Stimulated activated CD8-positive, alpha-beta memory T cell treated with anti-CD3 and anti-CD28 coated beads, Interleukin-12 subunit alpha, Interleukin-12 subunit beta, amount 100 ng/mL, for 1 hour (primary cell): Measurements from ENCODE around the gene ZNF408.
"Not testable (repeated sequence)": the region's sequence is repeated elsewhere in the genome, so short reads cannot be mapped to it uniquely, and the experiment has no call there.

Source experiments
- DNase-seq: peaks from one replicate; pipeline ENCODE4 v3.0.0-alpha.2; 2020; ENCODE audit warnings: low read depth

The ZNF408 gene

GRCh38 chr11:46697723-46698122 lies 3.1 kb upstream of the ZNF408 start:
- DNase-seq: no peak

- no peak for DNase-seq
These were observed 2.2 kb upstream of the ZNF408 start for GRCh38 chr11:46698597-46698996.

GRCh38 chr11:46701078-46701654 lies 335 bp downstream of the ZNF408 start:
- no peak for DNase-seq

- no peak for DNase-seq
These were observed 4.3 kb downstream of the ZNF408 start for GRCh38 chr11:46705070-46705688.

GRCh38 chr11:46706886-46707285 lies 6.1 kb downstream of the ZNF408 start:
- DNase-seq: no peak

GRCh38 chr11:46709351-46709750 lies 8.5 kb downstream of the ZNF408 start:
- not testable (repeated sequence) for DNase-seq

- DNase-seq: no peak
These were observed 10.0 kb downstream of the ZNF408 start for GRCh38 chr11:46710821-46711269.

GRCh38 chr11:46711303-46711702 lies 10.5 kb downstream of the ZNF408 start:
- DNase-seq: no peak

GRCh38 chr11:46712874-46713576 lies 12.2 kb downstream of the ZNF408 start:
- no peak for DNase-seq

GRCh38 chr11:46717825-46718154 lies 17.0 kb downstream of the ZNF408 start:
- DNase-seq: not testable (repeated sequence)

- DNase-seq: no peak
These were observed 17.6 kb downstream of the ZNF408 start for GRCh38 chr11:46718155-46719019.

GRCh38 chr11:46719048-46719542 lies 18.3 kb downstream of the ZNF408 start, which contains the start of gene F2:
Gene F2 (plus strand): TSS chr11:46719213. CDS start chr11:46719236, 23 bp downstream.
- no peak for DNase-seq

- no peak for DNase-seq
These were observed 18.9 kb downstream of the ZNF408 start for GRCh38 chr11:46719543-46720218.

- no peak for DNase-seq
These were observed 20.5 kb downstream of the ZNF408 start for GRCh38 chr11:46721286-46721685.

GRCh38 chr11:46722566-46723358 lies 21.9 kb downstream of the ZNF408 start:
- no peak for DNase-seq

GRCh38 chr11:46723359-46723680 lies 22.5 kb downstream of the ZNF408 start:
- DNase-seq: no peak

GRCh38 chr11:46724088-46724487 lies 23.3 kb downstream of the ZNF408 start:
- DNase-seq: no peak

- no peak for DNase-seq
These were observed 24.7 kb downstream of the ZNF408 start for GRCh38 chr11:46725338-46726205.

- DNase-seq: no peak
These were observed 25.5 kb downstream of the ZNF408 start for GRCh38 chr11:46726206-46726862.
